Measurements from ENCODE around the gene RFX8. TPM values are rescaled to one million over a fixed set of nuclear protein-coding genes. Genes with fewer than 3 reads are reported as not detected.

Gene RFX8
- total RNA-seq, 1 experiment from 2014 or later = not detected

- no TSS peak for BruUV-seq (replicated peaks)
- H3K36me3 Mint-ChIP-seq (ENCODE audit: insufficient read depth, unreplicated experiment) = peaks cover 57% of the 10 kb centered on the region
- no peak overlapping the region for H3K4me3 Mint-ChIP-seq (ENCODE audit: unreplicated experiment)
- no peaks in the 10 kb centered on the region for H3K36me3 ChIP-seq (ENCODE audit: control insufficient read depth, insufficient read depth, low read length)
- intact Hi-C loops (cut with micrococcal nuclease; ENCODE audit: unreplicated experiment) = no loop called here
- peak overlapping the region; percentile 76 for H3K27ac Mint-ChIP-seq (ENCODE audit: unreplicated experiment)
- no peak for DNase-seq
- no peaks in the 10 kb centered on the region for H3K27me3 ChIP-seq (replicated peaks; ENCODE audit: control insufficient read depth, insufficient read depth, low read length)
- H3K4me1 ChIP-seq = peaks cover 66% of the 10 kb centered on the region
- no peak overlapping the region for H3K4me3 ChIP-seq (ENCODE audit: low read depth, low read length)
- CTCF ChIA-PET = interaction anchor here (1.1 kb wide), 1 partner anchor 14 kb away, joined by 3 read pairs; no protein-coding TSS in a partner anchor
- no peaks in the 10 kb centered on the region for H3K9me3 Mint-ChIP-seq (ENCODE audit: unreplicated experiment)
- TF ChIP-seq CTCF (IDR thresholded peaks at IDR 0.05; ENCODE audit: insufficient read depth in 1 of 2, low read depth in 1 of 2, low read length in 1 of 2, severe bottlenecking in 1 of 2, unreplicated experiment in 1 of 2) = no peak
- H3K27me3 Mint-ChIP-seq (ENCODE audit: insufficient read depth, unreplicated experiment) = no peaks in the 10 kb centered on the region
- POLR2A ChIA-PET = no interaction called here
- no peaks in the 10 kb centered on the region for H3K9me3 ChIP-seq
- H3K4me1 Mint-ChIP-seq (ENCODE audit: low read depth, unreplicated experiment) = peaks cover 39% of the 10 kb centered on the region
These were observed 118.4 kb downstream of the RFX8 start for GRCh38 chr2:101356521-101356920.

GRCh38 chr2:101356055-101356454, 118.9 kb downstream of the RFX8 start:
- Mint-ChIP-seq H3K9me3 (ENCODE audit: unreplicated experiment) (no peaks in the 10 kb centered on the region), H3K4me1 (ENCODE audit: low read depth, unreplicated experiment) (peaks cover 42% of the 10 kb centered on the region), H3K36me3 (ENCODE audit: insufficient read depth, unreplicated experiment) (peaks cover 56% of the 10 kb centered on the region), H3K27ac (ENCODE audit: unreplicated experiment) (peak overlapping the region; percentile 76), H3K4me3 (ENCODE audit: unreplicated experiment) (peak overlapping the region; percentile 22), H3K27me3 (ENCODE audit: insufficient read depth, unreplicated experiment) (no peaks in the 10 kb centered on the region)
- Histone ChIP-seq H3K4me1 (peaks cover 65% of the 10 kb centered on the region), H3K36me3 (ENCODE audit: control insufficient read depth, insufficient read depth, low read length) (no peaks in the 10 kb centered on the region), H3K4me3 (ENCODE audit: low read depth, low read length) (no peak overlapping the region), H3K27me3 (replicated peaks; ENCODE audit: control insufficient read depth, insufficient read depth, low read length) (no peaks in the 10 kb centered on the region), H3K9me3 (no peaks in the 10 kb centered on the region)
- no TSS peak for BruUV-seq (replicated peaks)
- intact Hi-C loops (cut with micrococcal nuclease; ENCODE audit: unreplicated experiment) = no loop called here
- POLR2A ChIA-PET = no interaction called here
- no peak for DNase-seq
- TF ChIP-seq CTCF (IDR thresholded peaks at IDR 0.05; ENCODE audit: insufficient read depth in 1 of 2, low read depth in 1 of 2, low read length in 1 of 2, severe bottlenecking in 1 of 2, unreplicated experiment in 1 of 2) = no peak
- CTCF ChIA-PET = interaction anchor here (1.1 kb wide), 1 partner anchor 14 kb away, joined by 3 read pairs; no protein-coding TSS in a partner anchor

- intact Hi-C loops (cut with micrococcal nuclease; ENCODE audit: unreplicated experiment) = no loop called here
- Histone ChIP-seq H3K4me3 (ENCODE audit: low read depth, low read length) (no peak overlapping the region), H3K4me1 (peaks cover 65% of the 10 kb centered on the region), H3K27me3 (replicated peaks; ENCODE audit: control insufficient read depth, insufficient read depth, low read length) (no peaks in the 10 kb centered on the region), H3K36me3 (ENCODE audit: control insufficient read depth, insufficient read depth, low read length) (no peaks in the 10 kb centered on the region), H3K9me3 (no peaks in the 10 kb centered on the region)
- H3K27ac Mint-ChIP-seq (ENCODE audit: unreplicated experiment) = peak overlapping the region; percentile 76
- no peaks in the 10 kb centered on the region for H3K27me3 Mint-ChIP-seq (ENCODE audit: insufficient read depth, unreplicated experiment)
- H3K9me3 Mint-ChIP-seq (ENCODE audit: unreplicated experiment) = no peaks in the 10 kb centered on the region
- DNase-seq = no peak
- CTCF ChIA-PET = interaction anchor here (1.1 kb wide), 1 partner anchor 13 kb away, joined by 3 read pairs; no protein-coding TSS in a partner anchor
- H3K4me3 Mint-ChIP-seq (ENCODE audit: unreplicated experiment) = peak overlapping the region; percentile 22
- H3K4me1 Mint-ChIP-seq (ENCODE audit: low read depth, unreplicated experiment) = peaks cover 47% of the 10 kb centered on the region
- H3K36me3 Mint-ChIP-seq (ENCODE audit: insufficient read depth, unreplicated experiment) = peaks cover 57% of the 10 kb centered on the region
- TF ChIP-seq CTCF (IDR thresholded peaks at IDR 0.05; ENCODE audit: insufficient read depth in 1 of 2, low read depth in 1 of 2, low read length in 1 of 2, severe bottlenecking in 1 of 2, unreplicated experiment in 1 of 2) = no peak
- BruUV-seq (replicated peaks) = TSS peak; percentile 25
- POLR2A ChIA-PET = no interaction called here
These were observed 119.4 kb downstream of the RFX8 start for GRCh38 chr2:101355401-101356054.
